HepG2 (cell line): ENCODE data around the gene CEBPB. TPM values are rescaled to one million over a fixed set of nuclear protein-coding genes. Genes with fewer than 3 reads are reported as not detected.

Source experiments
- ATAC-seq: fragments of 200-7000 bp; cut with Tn5 transposase; 3 replicates; pipeline ENCODE4 v1.9.1; 2020; ENCODE audit warnings: mild to moderate bottlenecking, moderate library complexity
- BruUV-seq: library from RNA; stranded (reverse); fragments of 400-500 nt; replicated peaks from 2 replicates; lab custom pipeline; 2021; lab: Mats Ljungman, UMichigan
- CTCF ChIA-PET: fragments of 300-600 bp; formaldehyde crosslinking; extraction: SDS; loops from one replicate; lab custom pipeline; 2021; ENCODE audit warnings: low total read pairs, inconsistent platforms, low intra/inter-chr PET ratio; lab: Yijun Ruan, JAX
- POLR2A ChIA-PET: fragments of 350-600 bp; sonication (Branson Sonifier 250); formaldehyde crosslinking; loops from one replicate; lab custom pipeline; 2020; ENCODE audit warnings: antibody characterized with exemption, inconsistent platforms; lab: Yijun Ruan, JAX
- DNase-seq: peaks from one replicate; pipeline ENCODE4 v3.0.0-alpha.2; 2015; ENCODE audit warnings: low spot score
- FAIRE-seq: peaks from 3 replicates; lab custom pipeline; 2011; peaks lifted over from hg19 to GRCh38; lab: Jason Lieb, UNC
- H2AFZ ChIP-seq: one replicate; pipeline ENCODE4 v1.6.1; 2011; ENCODE audit warnings: low read length, inconsistent platforms
- H3K27ac ChIP-seq: fragments of 300-600 bp; 3 replicates; pipeline ENCODE4 v1.8.0; 2011; ENCODE audit warnings: mixed run types, mild to moderate bottlenecking, mixed read lengths, low read length, inconsistent platforms; ENCODE audit not compliant: insufficient read depth; ENCODE audit errors: extremely low read length
- H3K27me3 ChIP-seq, 2 experiments: fragments of 200-600 bp in 1 of 2; 2 replicates in 1 of 2; 3 replicates in 1 of 2; pipeline versions ENCODE4 v1.6.0 to v1.8.0; 2011; ENCODE audit warnings: low read length in 2 of 2, mild to moderate bottlenecking in 2 of 2, moderate library complexity in 2 of 2, inconsistent platforms in 1 of 2; ENCODE audit not compliant: insufficient read depth in 2 of 2, control insufficient read depth in 1 of 2
- H3K36me3 ChIP-seq, 2 experiments: fragments of 200-600 bp in 1 of 2; replicated peaks in 1 of 2; 2 replicates in 1 of 2; 3 replicates in 1 of 2; pipeline versions ENCODE4 v1.5.1 to v1.8.0; 2011; ENCODE audit warnings: low read length in 2 of 2, inconsistent platforms in 1 of 2; ENCODE audit not compliant: insufficient read depth in 2 of 2, control insufficient read depth in 1 of 2
- H3K4me1 ChIP-seq: 2 replicates; pipeline ENCODE4 v1.5.1; 2012; ENCODE audit warnings: low read length, inconsistent platforms; ENCODE audit not compliant: insufficient read depth
- H3K4me2 ChIP-seq: 2 replicates; pipeline ENCODE4 v1.6.0; 2011; ENCODE audit warnings: low read depth, low read length, inconsistent platforms
- H3K4me3 ChIP-seq, 3 experiments: fragments of 200-600 bp in 1 of 3; sonication (generic), shearing (Covaris generic) in 1 of 3; replicated peaks in 1 of 3; 2 replicates each; pipeline ENCODE4 v1.5.1; 2011 to 2016; ENCODE audit warnings: low read length in 3 of 3, inconsistent platforms in 2 of 3, low read depth in 2 of 3, mild to moderate bottlenecking in 2 of 3, control low read depth in 1 of 3, mixed read lengths in 1 of 3; ENCODE audit not compliant: insufficient read depth in 1 of 3
- H3K79me2 ChIP-seq: one replicate; pipeline ENCODE4 v1.6.1; 2011; ENCODE audit warnings: low read length, inconsistent platforms; ENCODE audit not compliant: insufficient read depth
- H3K9ac ChIP-seq: 2 replicates; pipeline ENCODE4 v1.6.0; 2011; ENCODE audit warnings: mild to moderate bottlenecking, low read depth, low read length, inconsistent platforms; ENCODE audit not compliant: insufficient read depth
- H3K9me3 ChIP-seq: 2 replicates; pipeline ENCODE4 v1.5.1; 2012; ENCODE audit warnings: mild to moderate bottlenecking, low read length
- H4K20me1 ChIP-seq: 2 replicates; pipeline ENCODE4 v1.6.0; 2011; ENCODE audit warnings: inconsistent platforms, mild to moderate bottlenecking, low read length, moderate library complexity; ENCODE audit not compliant: insufficient read depth
- CHD4 ChIP-seq: fragments of 200-600 bp; sonication (generic); IDR thresholded peaks from 2 replicates; pipeline ENCODE4 v1.7.0; 2017; ENCODE audit warnings: mild to moderate bottlenecking, low read length, borderline replicate concordance
- GATAD2A ChIP-seq: IDR thresholded peaks from 2 replicates; pipeline ENCODE4 v1.6.1; 2016
- HNRNPUL1 ChIP-seq: fragments of 200-400 bp; formaldehyde crosslinking; IDR thresholded peaks from 2 replicates; pipeline ENCODE4 v1.6.1; 2017; ENCODE audit warnings: low read depth, mild to moderate bottlenecking, low read length, moderate library complexity
- IKZF4 ChIP-seq: sonication (generic); formaldehyde crosslinking; IDR thresholded peaks from 2 replicates; pipeline ENCODE4 v1.5.1; 2020; ENCODE audit warnings: borderline replicate concordance, mild to moderate bottlenecking, low read depth, missing genetic modification reagents; ENCODE audit errors: not compliant biosample characterization
- IRF9 ChIP-seq: sonication (generic); formaldehyde crosslinking; IDR thresholded peaks from 2 replicates; pipeline ENCODE4 v1.8.0; 2022; ENCODE audit warnings: missing genetic modification reagents, mild to moderate bottlenecking, borderline replicate concordance
- RARA ChIP-seq: IDR thresholded peaks from 2 replicates; pipeline ENCODE4 v1.6.1; 2016; ENCODE audit warnings: missing genetic modification reagents, missing compliant biosample characterization
- RBM39 ChIP-seq: fragments of 200-400 bp; formaldehyde crosslinking; IDR thresholded peaks from one replicate; pipeline ENCODE4 v1.6.1; 2018; ENCODE audit warnings: antibody characterized with exemption, mild to moderate bottlenecking, low read depth, low read length; ENCODE audit not compliant: poor library complexity, severe bottlenecking
- SAP130 ChIP-seq: IDR thresholded peaks from 2 replicates; pipeline ENCODE4 v1.6.1; 2016; ENCODE audit warnings: low read depth
- SOX6 ChIP-seq, 2 experiments: fragments of 450-650 bp in 1 of 2; sonication (generic) in 1 of 2; formaldehyde crosslinking in 1 of 2; IDR thresholded peaks; 2 replicates each; pipeline versions ENCODE4 v1.4.0 to v1.6.1; 2017 to 2020; ENCODE audit warnings: antibody characterized with exemption in 1 of 2, mild to moderate bottlenecking in 1 of 2, missing genetic modification reagents in 1 of 2
- XRCC5 ChIP-seq: fragments of 200-400 bp; formaldehyde crosslinking; optimal IDR thresholded peaks from 2 replicates; pipeline ENCODE3; 2017; ENCODE audit warnings: mild to moderate bottlenecking, low read length
- ZBTB26 ChIP-seq: IDR thresholded peaks from 2 replicates; pipeline ENCODE4 v1.6.1; 2016; ENCODE audit warnings: missing compliant biosample characterization, missing genetic modification reagents, borderline replicate concordance
- ZNF17 ChIP-seq: sonication (generic); formaldehyde crosslinking; IDR thresholded peaks from 2 replicates; pipeline ENCODE4 v1.5.0; 2020; ENCODE audit warnings: mild to moderate bottlenecking, missing genetic modification reagents
- ZNF501 ChIP-seq: sonication (generic); formaldehyde crosslinking; IDR thresholded peaks from 2 replicates; pipeline ENCODE4 v1.5.1; 2020; ENCODE audit warnings: mild to moderate bottlenecking, moderate library complexity, missing genetic modification reagents
- ZNF530 ChIP-seq: sonication (generic); formaldehyde crosslinking; IDR thresholded peaks from 2 replicates; pipeline ENCODE4 v1.5.0; 2020; ENCODE audit warnings: low read depth, mild to moderate bottlenecking, missing genetic modification reagents
- WGBS: methylation state at CpG from one replicate; pipeline ENCODE4 v1.1.6; 2017; ENCODE audit warnings: low lambda C conversion rate; 5-methylcytosine and 5-hydroxymethylcytosine counted together
- in situ Hi-C: cut with HindIII; loops from 2 replicates; pipeline ENCODE4 v1.10.0; 2017; ENCODE audit warnings: low pct_unique_long_range_greater_than_20kb; ENCODE audit not compliant: extremely low pct_ligation_motif_present
- intact Hi-C: fragments of 100-400 bp; cut with micrococcal nuclease; formaldehyde crosslinking; loops from one replicate; pipeline ENCODE4 v1.10.0; 2022; ENCODE audit not compliant: unreplicated experiment
- polyA plus RNA-seq, 8 experiments: library from polyadenylated mRNA; depleted of rRNA in 3 of 8; stranded (reverse) in 7 of 8; unstranded in 1 of 8; fragments of >200 nt; fragmentation: Illumina TruSeq in 4 of 8; extraction: Trizol in 4 of 8; gene quantifications; 2 replicates each; pipeline versions ENCODE4 v1.2.1 to v1.2.3, GENCODE V29; 2011 to 2016; ENCODE audit warnings: low read depth in 4 of 8, missing spikeins in 1 of 8, mixed read lengths in 1 of 8; ENCODE audit not compliant: insufficient read depth in 1 of 8
- total RNA-seq, 5 experiments: library from RNA; depleted of rRNA; stranded (reverse); fragments of >200 nt; fragmentation: Illumina TruSeq; extraction: Trizol; gene quantifications; 2 replicates each; pipeline ENCODE4 v1.2.3, GENCODE V29; 2016; ENCODE audit warnings: low read depth in 1 of 5
- TF ChIP-seq, protein P1 (sequence below): sonication (generic); formaldehyde crosslinking; IDR thresholded peaks from 2 replicates; pipeline ENCODE4 v1.5.1; 2020; ENCODE audit warnings: mild to moderate bottlenecking, missing genetic modification reagents, moderate library complexity

The CEBPB gene
- total and polyA plus RNA-seq, 2 of the 13 experiments (the other 11 are each of a cell fraction or from before 2014, with no cell fraction given): 18.5 to 28.2 TPM

DNA sequence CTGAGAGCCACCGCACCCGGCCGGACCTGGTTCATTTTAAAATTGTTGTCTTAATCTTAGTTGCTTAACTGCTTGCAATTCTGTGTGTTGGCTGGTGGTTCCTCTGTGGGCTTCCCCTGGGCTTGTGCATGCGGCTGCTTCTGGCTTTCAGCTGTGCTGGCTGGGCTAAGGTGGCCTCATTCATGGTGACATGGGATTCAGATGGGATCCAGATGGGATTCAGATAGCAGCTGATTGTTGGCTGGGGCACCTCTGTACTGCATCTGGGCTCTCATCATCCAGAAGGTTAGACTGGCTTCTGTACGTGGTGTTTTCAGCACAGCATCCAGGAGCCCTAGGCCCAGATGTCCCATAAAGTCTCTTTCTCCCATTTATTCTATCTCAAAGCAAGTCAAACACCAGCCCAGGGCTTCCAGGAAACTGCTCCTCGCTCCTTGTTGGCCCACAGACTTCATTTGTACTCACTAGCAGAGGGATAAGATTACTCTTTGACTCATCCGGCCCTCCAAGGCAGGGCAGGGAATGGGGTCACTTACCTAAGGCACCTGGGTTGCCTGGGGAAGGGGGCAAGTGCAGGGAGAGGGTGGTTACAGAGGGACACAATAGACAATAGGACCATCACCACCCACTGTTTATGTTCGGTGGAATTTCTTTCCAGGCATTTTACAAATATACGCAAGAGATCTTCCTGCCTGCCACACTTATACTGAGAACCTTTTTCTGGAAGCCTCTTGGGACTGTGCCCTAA, 26.9 kb upstream of the CEBPB start:
- no peak overlapping the region for H3K4me3 ChIP-seq
- intact Hi-C loops: no loop called here
- TF ChIP-seq HNRNPUL1 (no peak), RARA (CRISPR knock-in tag) (peak; percentile 46; the same call in 1 of the 2 replicates), RBM39 (no peak), SAP130 (CRISPR knock-in tag) (no peak; the same call in 1 of the 2 replicates), ZNF530 (CRISPR knock-in tag) (no peak), SOX6 (IDR thresholded peaks at IDR 0.05) (no peak), SOX6 (CRISPR knock-in tag; IDR thresholded peaks at IDR 0.05) (0 out of 2 replicates have a peak, but pooled peaks have one; percentile 31), ZNF501 (CRISPR knock-in tag) (0 out of 2 replicates have a peak, but pooled peaks have one; percentile 18), IRF9 (CRISPR knock-in tag) (peak; percentile 65; the same call in 1 of the 2 replicates), ZBTB26 (CRISPR knock-in tag) (0 out of 2 replicates have a peak, but pooled peaks have one; percentile 15), GATAD2A (CRISPR knock-in tag) (0 out of 2 replicates have a peak, but pooled peaks have one; percentile 6), ZNF17 (CRISPR knock-in tag) (no peak), IKZF4 (CRISPR knock-in tag) (no peak), CHD4 (no peak), XRCC5 (peak; percentile 49)
- TF ChIP-seq, protein P1, sequence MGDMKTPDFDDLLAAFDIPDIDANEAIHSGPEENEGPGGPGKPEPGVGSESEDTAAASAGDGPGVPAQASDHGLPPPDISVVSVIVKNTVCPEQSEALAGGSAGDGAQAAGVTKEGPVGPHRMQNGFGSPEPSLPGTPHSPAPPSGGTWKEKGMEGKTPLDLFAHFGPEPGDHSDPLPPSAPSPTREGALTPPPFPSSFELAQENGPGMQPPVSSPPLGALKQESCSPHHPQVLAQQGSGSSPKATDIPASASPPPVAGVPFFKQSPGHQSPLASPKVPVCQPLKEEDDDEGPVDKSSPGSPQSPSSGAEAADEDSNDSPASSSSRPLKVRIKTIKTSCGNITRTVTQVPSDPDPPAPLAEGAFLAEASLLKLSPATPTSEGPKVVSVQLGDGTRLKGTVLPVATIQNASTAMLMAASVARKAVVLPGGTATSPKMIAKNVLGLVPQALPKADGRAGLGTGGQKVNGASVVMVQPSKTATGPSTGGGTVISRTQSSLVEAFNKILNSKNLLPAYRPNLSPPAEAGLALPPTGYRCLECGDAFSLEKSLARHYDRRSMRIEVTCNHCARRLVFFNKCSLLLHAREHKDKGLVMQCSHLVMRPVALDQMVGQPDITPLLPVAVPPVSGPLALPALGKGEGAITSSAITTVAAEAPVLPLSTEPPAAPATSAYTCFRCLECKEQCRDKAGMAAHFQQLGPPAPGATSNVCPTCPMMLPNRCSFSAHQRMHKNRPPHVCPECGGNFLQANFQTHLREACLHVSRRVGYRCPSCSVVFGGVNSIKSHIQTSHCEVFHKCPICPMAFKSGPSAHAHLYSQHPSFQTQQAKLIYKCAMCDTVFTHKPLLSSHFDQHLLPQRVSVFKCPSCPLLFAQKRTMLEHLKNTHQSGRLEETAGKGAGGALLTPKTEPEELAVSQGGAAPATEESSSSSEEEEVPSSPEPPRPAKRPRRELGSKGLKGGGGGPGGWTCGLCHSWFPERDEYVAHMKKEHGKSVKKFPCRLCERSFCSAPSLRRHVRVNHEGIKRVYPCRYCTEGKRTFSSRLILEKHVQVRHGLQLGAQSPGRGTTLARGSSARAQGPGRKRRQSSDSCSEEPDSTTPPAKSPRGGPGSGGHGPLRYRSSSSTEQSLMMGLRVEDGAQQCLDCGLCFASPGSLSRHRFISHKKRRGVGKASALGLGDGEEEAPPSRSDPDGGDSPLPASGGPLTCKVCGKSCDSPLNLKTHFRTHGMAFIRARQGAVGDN: peak; percentile 34

More for the DNA sequence above, 26.9 kb upstream of the CEBPB start:
- ATAC-seq: no peak
- Histone ChIP-seq H3K4me1 (peaks cover 75% of the 10 kb centered on the region), H2AFZ (no peak overlapping the region), H3K36me3 (no peaks in the 10 kb centered on the region), H3K9me3 (no peaks in the 10 kb centered on the region), H3K27ac (peak overlapping the region; percentile 9), H3K27me3 (no peaks in the 10 kb centered on the region), H3K4me2 (peak overlapping the region; percentile 36), H3K9ac (peak overlapping the region; percentile 3; the same call in 1 of the 2 replicates), H4K20me1 (no peaks in the 10 kb centered on the region), H3K79me2 (no peaks in the 10 kb centered on the region)
- BruUV-seq: no TSS peak
- DNase-seq: peak; percentile 47
- 50% methylated on average over 9 of the region's 9 CpGs for WGBS
- in situ Hi-C loops: no loop called here
- CTCF ChIA-PET: no interaction called here
- POLR2A ChIA-PET: interaction anchor here (1.9 kb wide), 1 partner anchor 10 kb away, joined by 8 read pairs; the partner anchor contains the start of gene PEDS1
- FAIRE-seq: no peak
